Amniotic stem cell (primary cell): ENCODE data around the gene CTSA.

Source experiments
- DNase-seq: peaks from one replicate; lab custom pipeline; 2025; lab: John Stamatoyannopoulos, UW

CTSA gene

DNA sequence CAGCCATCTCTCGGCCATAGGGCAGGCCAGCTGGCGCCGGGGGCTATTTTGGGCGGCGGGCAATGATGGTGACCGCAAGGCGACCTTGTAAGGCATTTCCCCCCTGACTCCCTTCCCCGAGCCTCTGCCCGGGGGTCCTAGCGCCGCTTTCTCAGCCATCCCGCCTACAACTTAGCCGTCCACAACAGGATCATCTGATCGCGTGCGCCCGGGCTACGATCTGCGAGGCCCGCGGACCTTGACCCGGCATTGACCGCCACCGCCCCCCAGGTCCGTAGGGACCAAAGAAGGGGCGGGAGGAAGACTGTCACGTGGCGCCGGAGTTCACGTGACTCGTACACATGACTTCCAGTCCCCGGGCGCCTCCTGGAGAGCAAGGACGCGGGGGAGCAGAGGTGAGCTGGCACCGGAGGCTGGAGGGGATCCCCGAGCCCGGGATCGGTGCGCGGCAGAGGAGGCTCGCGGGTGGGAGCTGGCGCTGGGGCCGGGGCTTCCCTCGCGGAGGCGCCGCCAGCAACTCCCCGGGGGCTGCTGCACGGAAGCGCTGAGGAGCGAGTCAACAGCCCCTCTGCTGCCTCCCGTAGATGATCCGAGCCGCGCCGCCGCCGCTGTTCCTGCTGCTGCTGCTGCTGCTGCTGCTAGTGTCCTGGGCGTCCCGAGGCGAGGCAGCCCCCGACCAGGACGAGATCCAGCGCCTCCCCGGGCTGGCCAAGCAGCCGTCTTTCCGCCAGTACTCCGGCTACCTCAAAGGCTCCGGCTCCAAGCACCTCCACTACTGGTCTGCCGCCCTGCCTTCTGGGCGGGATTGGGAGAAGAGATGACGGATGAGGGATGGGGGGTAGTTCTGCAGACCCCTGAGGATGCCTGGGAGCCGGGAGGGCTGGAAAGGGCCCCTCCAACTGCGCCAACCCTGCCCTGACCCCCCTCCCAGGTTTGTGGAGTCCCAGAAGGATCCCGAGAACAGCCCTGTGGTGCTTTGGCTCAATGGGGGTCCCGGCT is at the start of gene CTSA, which contains the start of gene NEURL2:
Gene CTSA, plus strand, starts transcription at position 351 of the 999 bp plus-strand sequence. Its CDS starts 234 bp downstream, at position 585.
Gene NEURL2, minus strand, starts transcription at position 224 of the 999 bp plus-strand sequence. Its CDS starts 217 bp downstream, at position 7.
- DNase-seq, result peak; percentile 61

DNA sequence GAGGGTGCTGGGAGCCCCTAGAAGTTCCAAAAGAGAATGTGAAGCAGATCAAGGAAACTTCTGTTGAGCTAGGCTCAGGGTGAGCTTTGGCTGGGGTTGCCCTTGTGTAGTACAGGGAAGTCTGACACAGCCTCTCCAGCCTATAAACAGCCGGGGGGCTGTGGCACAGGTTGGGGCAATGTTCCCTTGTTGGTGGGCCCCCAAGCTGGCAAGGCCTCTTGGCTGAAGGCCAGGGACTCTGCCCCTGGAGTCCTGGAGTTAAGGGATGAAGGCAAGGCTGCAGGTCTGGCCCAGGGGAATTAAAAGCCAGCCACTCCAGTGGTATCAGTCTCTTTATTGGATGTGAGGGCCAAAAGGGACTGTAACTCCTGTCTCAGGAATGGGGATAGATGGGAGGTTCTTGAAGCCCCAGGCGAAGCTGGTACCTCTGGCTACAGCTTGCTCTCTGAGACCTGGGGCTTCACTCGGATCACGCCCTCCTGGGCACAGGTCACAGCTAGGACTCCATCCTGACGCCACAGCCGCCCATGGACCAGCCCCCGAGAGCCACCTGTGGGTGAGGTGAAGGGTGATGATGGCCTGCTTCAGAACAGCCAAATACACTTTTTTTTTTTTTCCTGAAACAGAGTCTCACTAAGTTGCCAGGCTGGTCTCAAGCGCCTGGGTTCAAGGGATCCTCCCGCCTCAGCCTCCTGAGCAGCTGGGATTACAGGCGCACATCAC is 49.6 kb upstream of the CTSA start:
- no peak for DNase-seq

DNA sequence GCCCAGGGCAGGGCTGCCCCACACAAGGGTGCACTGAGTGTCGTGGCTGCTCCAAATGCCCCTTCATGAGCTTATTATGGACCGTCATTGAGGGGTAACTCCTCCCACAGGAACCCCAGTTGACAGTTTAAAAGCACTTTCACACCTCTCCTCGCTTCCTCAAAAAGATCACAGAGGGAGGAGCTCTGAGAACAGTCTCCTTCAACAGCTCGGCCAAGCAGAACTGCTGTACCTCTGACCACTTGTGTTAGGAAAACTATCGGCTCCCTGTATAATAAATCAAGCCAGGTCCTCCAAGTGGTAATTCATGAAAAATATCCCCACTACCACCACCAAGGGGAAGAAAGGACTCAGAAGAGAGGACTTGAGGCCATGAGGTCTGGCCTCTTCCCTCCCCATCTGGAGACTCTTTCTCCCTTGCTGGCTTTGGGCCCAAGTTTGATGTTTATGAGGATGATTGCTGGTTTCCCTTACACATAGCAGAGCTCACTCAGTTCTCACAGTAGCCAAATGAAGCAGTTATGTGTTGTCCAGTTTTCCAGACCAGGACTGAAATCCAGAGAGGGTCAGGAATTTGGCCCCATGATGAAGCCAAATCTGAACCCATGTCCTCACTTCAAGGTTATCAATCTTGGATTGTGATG is 48.8 kb upstream of the CTSA start:
- no peak for DNase-seq

DNA sequence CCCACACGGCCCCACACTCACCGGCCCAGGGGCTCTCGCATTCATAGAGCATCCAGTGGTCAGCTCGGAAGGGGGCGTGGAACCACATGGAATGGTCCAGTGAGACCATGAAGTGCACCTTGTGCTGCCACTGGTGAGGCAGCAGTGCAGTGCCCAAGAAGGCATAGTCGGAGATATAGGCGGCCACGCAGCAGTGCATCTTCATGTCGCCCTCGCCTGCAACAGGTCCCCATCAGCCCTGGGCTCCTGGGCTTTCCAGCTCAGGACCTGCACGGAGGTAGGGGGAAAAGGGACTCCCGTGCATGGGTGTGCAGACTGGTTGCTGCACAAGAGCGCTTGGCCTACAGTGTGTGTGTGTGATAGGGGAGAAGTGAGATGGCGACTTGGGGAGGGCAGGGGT is 47.6 kb upstream of the CTSA start:
- no peak for DNase-seq

DNA sequence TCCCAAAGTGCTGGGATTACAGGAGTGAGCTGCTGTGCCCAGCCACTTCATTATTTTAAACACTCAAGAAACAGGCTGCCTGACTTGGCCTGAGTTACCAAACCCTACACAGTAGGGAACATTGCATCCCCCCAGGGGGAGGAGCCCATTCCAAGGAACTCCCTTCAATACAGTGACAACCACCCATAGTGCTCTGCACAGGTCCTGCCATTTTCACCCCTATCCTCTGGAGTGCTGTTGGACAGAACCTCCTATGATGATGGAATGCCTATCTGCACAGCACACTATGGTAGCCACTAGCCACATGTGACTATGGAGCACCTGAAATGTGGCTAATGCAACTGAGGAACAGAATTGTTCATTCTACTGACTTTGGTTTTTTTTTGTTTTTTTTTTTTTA is 45.7 kb upstream of the CTSA start:
- no peak for DNase-seq

DNA sequence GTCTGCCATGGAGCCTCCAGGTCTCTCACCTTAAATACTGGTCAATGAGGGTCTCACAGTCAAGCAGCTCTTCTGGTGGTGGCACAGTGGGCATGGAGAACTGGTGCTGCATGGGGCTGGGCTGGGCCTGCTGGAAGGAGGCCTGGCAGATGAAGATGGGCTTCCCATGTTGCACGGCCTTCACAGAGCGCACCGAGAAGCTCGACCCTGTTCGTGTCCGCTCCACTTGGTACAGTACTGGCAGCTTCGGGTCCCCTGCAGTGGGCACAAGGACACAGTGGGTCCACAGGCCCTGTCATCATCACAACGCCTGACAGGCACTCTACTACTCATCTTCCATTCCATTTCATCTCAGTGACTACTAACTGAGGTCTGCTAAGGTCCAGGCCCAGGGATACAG is 42.7 kb upstream of the CTSA start:
- no peak for DNase-seq

DNA sequence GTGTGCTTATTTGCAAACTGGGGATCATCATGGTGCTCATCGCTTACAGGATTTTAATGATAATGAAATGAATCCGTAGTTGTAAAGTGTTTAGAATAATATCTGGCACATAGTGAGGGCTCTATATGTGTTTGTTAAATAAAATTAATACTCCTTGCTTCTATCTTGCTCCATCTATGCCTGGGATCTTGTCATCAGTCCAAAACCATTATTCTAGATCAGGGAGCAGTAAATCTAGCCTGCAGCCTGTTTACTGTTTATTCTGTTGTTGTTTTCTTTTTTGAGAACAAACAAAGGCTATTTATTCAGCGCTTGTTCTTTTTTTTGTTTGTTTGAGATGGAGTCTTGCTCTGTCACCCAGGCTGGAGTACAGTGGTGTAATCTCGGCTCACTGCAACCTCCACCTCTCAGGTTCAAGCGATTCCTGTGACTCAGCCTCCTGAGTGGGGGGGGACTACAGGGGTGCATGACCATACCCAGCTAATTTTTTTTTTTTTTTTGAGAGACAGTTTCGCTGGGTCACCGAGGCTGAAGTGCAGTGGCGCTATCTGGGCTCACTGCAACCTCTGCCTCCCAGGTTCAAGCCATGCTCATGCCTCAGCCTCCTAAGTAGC is 42.1 kb upstream of the CTSA start:
- DNase-seq, result no peak

DNA sequence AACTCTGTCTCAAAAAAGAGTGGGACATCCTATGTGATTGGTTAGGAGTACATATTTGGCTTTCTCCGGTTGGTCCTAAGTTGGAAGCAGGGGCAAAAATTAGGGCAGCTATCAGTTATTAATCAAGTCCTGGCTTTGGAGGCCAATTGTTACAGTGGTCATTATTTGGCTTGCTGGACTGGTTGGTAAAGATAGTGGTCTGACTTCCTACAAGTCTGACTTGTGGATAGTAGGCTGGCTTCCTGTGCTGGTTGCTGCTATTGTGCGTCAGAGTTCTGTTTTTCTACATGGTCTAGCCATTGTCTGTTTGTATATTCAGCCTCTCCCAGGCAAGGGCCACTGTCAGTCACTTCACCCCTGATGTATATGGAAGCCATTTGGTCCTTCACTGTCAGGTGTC is 40.9 kb upstream of the CTSA start:
- no peak for DNase-seq

DNA sequence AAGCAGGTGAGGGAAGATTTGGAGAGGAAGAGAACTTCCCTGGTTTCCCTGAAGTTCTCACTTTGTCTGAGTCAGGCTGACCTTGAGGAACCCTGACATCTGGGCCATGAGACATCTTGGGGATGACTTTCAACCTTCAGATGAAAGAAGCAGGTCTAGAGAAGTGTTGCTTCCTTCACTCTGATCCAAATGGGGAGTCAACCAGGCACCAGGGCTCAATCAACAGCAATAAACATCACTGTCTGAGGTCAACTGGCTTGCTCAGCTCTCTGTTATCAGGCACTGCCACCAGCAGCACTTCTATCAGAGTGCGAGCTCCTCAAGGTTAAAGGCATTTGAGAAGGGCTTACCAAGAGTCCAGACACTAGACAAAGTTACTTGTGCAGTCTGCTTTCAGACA is 40.2 kb upstream of the CTSA start:
- no peak for DNase-seq

DNA sequence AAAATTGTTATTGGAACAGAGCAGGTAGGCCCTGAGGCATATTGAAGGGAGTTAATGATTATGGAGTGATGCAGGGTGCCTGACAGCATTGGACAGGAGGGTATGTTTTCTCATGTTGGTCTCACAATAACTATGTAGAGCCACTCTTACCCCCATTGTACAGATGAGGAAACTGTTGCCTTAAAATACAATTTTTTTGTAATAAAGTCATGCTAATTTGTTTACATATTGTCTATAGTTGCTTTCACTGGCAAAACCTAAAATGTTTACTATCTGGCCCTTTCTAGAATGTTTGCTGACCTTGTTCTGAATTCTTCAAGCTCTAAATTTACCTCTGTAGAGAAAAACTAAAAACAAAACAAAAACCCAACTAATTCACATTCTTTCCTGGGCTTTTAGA is 39.6 kb upstream of the CTSA start:
- no peak for DNase-seq

DNA sequence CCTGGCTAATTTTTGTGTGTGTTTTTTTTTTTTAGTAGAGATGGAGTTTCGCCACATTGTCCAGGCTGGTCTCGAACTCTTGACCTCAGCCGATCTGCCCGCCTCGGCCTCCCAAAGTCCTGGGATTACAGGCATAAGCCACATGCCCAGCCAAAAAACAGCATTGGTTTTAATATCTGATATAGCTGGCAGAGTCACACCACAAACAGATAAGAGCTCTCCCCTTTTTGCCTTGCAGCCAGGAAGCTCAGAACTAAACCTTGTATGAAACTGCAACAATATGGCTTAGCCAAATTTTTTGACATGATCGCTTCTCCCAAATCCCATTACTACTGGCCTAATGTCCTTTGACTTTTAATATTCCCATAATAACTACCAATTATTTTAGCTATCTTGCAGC is 38.8 kb upstream of the CTSA start:
- no peak for DNase-seq

DNA sequence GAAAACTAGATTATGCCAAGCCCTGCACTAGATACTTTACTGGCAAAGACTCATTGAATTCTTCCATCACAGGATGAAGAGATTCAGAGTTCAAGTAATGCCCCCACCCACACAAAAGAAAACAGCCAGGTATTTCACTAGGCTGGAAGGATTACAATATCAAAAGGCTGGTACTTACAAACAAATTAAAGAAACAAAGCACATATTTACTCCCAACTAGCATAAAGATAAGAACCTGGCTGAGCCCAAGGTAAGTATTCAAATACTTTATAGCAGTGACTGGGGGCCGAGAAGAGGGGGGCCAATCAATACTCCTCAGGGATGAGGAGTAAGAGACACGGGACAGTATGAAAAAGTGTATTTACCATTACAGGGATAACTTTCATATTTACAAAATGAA is 37.7 kb upstream of the CTSA start:
- no peak for DNase-seq

DNA sequence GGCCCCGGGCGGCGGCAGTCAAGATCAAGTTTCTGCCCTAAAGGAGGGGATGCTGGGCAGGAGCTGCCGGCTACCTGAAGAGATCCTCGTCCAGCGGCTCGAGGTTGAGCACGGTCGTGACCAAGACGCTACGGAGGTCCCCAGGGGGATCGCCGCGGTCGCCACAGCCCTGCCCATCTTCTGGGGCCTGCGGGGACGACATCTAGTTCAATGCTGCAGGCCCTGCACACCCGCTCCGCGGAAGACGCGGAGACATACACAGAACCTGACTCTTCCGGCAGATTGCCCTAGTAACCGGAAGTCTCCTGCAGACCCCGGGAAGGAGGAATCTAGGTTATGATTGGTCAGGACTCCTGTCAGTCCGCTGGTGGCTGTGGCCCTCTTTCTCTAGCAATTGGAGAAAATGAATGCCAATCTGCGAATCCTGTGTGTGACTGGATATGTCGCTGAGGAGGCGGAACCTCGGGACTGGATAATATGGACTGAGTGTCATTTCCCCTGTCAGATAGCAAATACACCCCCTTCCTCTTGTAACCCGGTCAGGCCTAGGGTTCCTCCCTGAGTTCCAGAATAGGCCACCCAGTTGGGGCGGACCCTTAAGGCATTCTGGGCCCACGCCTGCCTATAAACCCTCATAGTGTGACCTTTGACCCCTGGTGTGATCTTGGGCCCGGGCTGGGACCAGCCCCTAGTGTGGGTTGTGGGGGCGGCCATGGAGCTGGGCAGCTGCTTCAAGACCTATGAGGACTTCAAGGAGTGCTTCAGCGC is 33.8 kb upstream of the CTSA start, which contains the start of the genes ACOT8 and ZSWIM3:
Gene ACOT8, minus strand, starts transcription at position 279 of the 768 bp plus-strand sequence. Its CDS starts 77 bp downstream, at position 202.
Gene ZSWIM3, plus strand, starts transcription at position 501 of the 768 bp plus-strand sequence. Its CDS starts 212 bp downstream, at position 713.
- DNase-seq, result peak; percentile 99

DNA sequence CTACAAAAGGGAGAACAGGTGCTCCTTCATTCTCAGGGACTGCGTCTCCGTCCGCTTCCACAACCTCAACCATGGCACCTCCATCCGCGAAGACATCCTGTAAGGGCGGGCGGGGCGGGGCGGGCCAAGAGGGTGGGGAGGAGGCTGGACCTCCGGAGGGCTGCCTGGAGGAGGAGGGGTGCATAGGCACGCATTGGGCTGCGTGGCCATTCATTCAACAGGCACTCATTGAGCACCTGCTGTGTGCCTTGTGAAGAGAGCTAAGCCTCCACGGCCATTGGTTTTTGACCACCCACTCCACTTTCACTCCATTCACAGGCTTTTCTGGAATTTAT is 33.3 kb upstream of the CTSA start:
- DNase-seq, result no peak

DNA sequence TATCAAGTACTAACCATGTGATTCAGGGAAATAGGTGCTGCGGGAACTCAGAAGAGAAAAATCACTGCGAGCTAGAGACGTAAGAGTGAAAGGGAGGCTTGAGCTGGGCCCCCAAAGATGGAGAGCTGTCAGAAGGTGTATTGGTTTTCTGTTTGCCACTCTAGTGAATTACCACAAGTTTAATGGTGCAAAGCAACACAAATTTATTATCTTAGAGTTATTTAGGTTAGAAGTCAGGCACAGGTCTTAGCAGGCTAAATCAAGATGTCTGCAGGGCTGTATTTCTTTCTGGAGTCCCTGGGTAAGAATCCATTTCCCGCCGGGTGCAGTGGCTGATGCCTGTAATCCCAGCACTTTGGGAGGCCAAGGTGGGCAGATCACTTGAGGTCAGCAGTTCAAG is 31.2 kb upstream of the CTSA start:
- no peak for DNase-seq

DNA sequence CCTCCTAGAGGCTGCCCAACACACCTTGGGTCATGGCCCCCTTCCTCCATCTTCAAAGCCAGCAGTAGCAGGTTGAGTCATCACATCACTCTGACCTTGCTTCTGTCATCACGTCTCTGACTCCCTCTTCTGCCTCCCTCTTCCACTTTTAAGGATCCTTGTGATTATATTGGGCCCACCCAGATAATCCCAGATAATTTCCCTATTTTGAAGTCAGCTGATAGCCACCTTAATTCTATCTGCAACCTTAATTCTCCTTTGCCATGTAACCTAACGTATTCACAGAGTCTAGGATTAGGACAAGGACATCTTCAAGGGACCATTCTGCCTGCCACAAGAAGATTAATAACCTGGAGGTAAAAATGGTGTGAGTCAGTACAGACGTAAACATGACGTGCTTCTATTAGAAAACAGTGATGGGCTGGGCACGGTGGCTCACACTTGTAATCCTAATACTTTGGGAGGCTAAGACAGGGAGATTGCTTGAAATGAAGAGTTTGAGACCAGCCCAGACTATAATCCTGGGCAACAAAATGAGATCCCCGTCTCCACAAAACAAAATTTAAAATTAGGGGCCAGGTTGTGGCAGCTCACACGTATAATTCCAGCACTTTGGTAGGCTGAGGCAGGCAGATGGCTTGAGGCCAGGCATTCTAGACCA is 30.4 kb upstream of the CTSA start:
- no peak for DNase-seq

DNA sequence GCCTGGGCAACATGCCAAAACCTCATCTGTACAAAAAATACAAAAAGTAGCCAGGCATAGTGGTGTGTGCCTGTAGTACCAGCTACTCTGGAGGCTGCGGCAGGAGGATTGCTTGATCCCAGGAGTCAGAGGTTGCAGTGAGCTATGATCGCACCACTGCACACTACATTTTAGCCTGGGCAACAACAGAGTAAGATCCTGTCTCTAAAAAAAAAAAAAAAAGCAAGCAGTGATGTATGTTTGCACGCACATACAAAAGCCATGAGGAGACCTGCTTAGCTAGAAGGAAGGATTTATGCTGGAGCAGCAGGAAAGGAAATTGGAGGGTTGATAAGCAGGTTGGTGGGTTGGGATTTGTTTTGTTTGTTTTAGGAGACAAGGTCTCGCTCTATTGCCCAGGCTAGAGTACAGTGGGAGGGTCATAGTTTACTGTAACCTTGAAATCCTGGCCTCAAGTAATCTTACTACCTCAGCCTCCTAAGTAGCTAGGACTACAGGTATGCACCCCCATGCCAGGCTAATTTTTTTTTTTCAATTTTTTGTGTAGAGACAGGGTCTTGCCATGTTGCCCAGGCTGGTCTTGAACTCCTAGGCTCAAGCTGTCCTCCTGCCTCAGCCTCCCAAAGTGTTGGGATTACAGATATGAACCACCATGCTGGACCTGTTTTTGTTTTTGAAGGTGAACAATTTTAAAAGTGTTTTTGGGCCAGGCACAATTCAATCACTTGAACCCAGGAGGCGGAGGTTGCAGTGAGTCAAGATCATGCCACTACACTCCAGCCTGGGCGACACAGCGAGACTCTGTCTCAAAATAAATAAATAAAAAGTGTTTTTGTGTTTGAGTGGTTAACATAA is 29.7 kb upstream of the CTSA start:
- no peak for DNase-seq

DNA sequence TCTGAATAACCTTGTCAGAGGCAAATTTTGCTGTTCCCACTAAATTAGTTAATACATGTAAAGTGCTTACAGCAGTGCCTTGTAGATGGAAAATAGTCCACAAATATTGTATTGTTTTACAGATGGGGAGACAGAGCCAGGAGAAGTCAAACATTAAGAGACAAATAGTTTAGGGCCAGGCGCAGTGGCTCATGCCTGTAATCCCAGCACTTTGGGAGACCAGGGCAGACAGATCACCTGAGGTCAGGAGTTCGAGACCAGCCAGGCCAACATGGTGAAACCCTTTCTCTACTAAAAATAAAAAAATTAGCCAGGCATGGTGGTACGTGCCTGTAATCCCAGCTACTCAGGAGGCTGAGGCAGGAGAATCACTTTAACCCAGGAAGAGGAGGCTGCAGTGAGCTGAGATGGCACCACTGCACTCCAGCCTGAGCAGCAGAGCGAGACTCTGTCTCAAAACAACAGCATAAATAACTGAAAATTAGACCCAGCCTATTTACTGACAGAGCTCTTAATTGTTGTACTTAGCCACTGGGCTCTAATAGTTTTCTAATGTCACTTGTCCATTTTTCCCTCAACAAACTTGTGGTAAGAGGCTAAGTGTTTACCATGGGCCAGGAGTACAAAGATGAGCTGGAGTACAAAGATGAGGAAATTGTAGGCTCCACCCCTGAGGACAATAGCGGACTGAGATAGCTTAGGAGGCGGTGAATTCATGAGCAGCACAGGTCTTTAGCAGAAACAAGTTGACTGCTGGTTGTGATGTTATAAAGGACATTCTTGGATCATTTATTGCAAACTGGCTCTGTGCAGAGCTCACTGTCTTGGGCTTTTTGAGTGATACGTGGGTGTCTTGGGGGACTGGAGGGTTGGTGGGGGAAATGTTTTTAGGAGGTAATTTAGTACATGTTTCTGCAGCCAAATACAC is 27.3 kb upstream of the CTSA start:
- no peak for DNase-seq

DNA sequence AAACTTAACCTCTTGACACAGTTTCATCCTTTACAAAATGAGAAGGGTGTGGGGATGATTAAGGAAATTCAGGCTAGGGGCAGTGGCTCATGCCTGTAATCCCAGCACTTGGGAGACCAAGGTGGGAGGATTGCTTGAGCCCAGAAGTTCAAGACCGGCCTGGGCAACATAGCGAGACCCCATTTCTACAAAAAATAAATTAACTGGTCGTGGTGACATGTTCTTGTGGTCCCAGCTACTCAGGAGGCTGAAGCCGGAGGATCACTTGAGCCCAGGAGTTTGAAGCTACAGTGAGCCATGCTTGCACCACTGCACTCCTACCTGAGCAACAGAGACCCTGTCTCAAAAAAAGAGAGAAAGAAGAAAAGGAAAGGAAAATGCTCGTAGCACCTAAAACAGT is 24.7 kb upstream of the CTSA start:
- no peak for DNase-seq
